ENCODE data around the gene TMEM109.

Gene TMEM109

GRCh38 chr11:60874421-60875365, 39.3 kb upstream of the TMEM109 start:
- TF ChIP-seq CTCF (conservative IDR thresholded peaks at IDR 0.05; ENCODE audit: low read length) (no peak), EZH2phosphoT487 (IDR thresholded peaks at IDR 0.05; ENCODE audit: borderline replicate concordance) (no peak)
- H3K79me2 ChIP-seq (ENCODE audit: insufficient read depth, low read length): no peaks in the 10 kb centered on the region
- no peaks in the 10 kb centered on the region for H3K27me3 ChIP-seq (ENCODE audit: insufficient read depth, low read length, poor library complexity, severe bottlenecking)
- H3K4me2 ChIP-seq (ENCODE audit: low read depth, low read length, poor library complexity, severe bottlenecking): no peak overlapping the region
- H3K4me3 ChIP-seq (ENCODE audit: low read length, poor library complexity, severe bottlenecking): no peak overlapping the region
- no peaks in the 10 kb centered on the region for H3K9me2 ChIP-seq (replicated peaks; ENCODE audit: low read depth, low read length)
- H2AFZ ChIP-seq (ENCODE audit: low read length): no peak overlapping the region
- no peaks in the 10 kb centered on the region for H3F3A ChIP-seq (ENCODE audit: low read depth)
- no peaks in the 10 kb centered on the region for H3K9me3 ChIP-seq (ENCODE audit: insufficient read depth, low read depth, low read length)
- H3K4me1 ChIP-seq (ENCODE audit: insufficient read depth, low read length, poor library complexity, severe bottlenecking): peaks cover 69% of the 10 kb centered on the region
- H3K9ac ChIP-seq (ENCODE audit: low read depth, low read length, poor library complexity, severe bottlenecking): no peak overlapping the region
- H3K36me3 ChIP-seq (ENCODE audit: insufficient read depth, low read length): no peaks in the 10 kb centered on the region
- no peaks in the 10 kb centered on the region for H4K20me1 ChIP-seq (ENCODE audit: insufficient read depth, low read length, poor library complexity, severe bottlenecking)

GRCh38 chr11:60875366-60876167, 38.4 kb upstream of the TMEM109 start:
- TF ChIP-seq CTCF (conservative IDR thresholded peaks at IDR 0.05; ENCODE audit: low read length): no peak
- TF ChIP-seq EZH2phosphoT487 (IDR thresholded peaks at IDR 0.05; ENCODE audit: borderline replicate concordance): no peak
- H3K79me2 ChIP-seq (ENCODE audit: insufficient read depth, low read length): no peaks in the 10 kb centered on the region
- no peaks in the 10 kb centered on the region for H3K27me3 ChIP-seq (ENCODE audit: insufficient read depth, low read length, poor library complexity, severe bottlenecking)
- H3K4me2 ChIP-seq (ENCODE audit: low read depth, low read length, poor library complexity, severe bottlenecking): no peak overlapping the region
- no peaks in the 10 kb centered on the region for H3K9me3 ChIP-seq (ENCODE audit: insufficient read depth, low read depth, low read length)
- H2AFZ ChIP-seq (ENCODE audit: low read length): no peak overlapping the region
- H3F3A ChIP-seq (ENCODE audit: low read depth): no peaks in the 10 kb centered on the region
- H4K20me1 ChIP-seq (ENCODE audit: insufficient read depth, low read length, poor library complexity, severe bottlenecking): no peaks in the 10 kb centered on the region
- no peaks in the 10 kb centered on the region for H3K9me2 ChIP-seq (replicated peaks; ENCODE audit: low read depth, low read length)
- H3K4me1 ChIP-seq (ENCODE audit: insufficient read depth, low read length, poor library complexity, severe bottlenecking): peaks cover 69% of the 10 kb centered on the region
- H3K36me3 ChIP-seq (ENCODE audit: insufficient read depth, low read length): no peaks in the 10 kb centered on the region
- no peak overlapping the region for H3K9ac ChIP-seq (ENCODE audit: low read depth, low read length, poor library complexity, severe bottlenecking)
- no peak overlapping the region for H3K4me3 ChIP-seq (ENCODE audit: low read length, poor library complexity, severe bottlenecking)

- H3K9ac ChIP-seq (ENCODE audit: low read depth, low read length, poor library complexity, severe bottlenecking): no peak overlapping the region
- H3K4me3 ChIP-seq (ENCODE audit: low read length, poor library complexity, severe bottlenecking): no peak overlapping the region
- H3K9me2 ChIP-seq (replicated peaks; ENCODE audit: low read depth, low read length): no peaks in the 10 kb centered on the region
- no peak overlapping the region for H2AFZ ChIP-seq (ENCODE audit: low read length)
- no peaks in the 10 kb centered on the region for H3K27me3 ChIP-seq (ENCODE audit: insufficient read depth, low read length, poor library complexity, severe bottlenecking)
- no peaks in the 10 kb centered on the region for H3F3A ChIP-seq (ENCODE audit: low read depth)
- TF ChIP-seq CTCF (conservative IDR thresholded peaks at IDR 0.05; ENCODE audit: low read length) (no peak), EZH2phosphoT487 (IDR thresholded peaks at IDR 0.05; ENCODE audit: borderline replicate concordance) (no peak)
- no peaks in the 10 kb centered on the region for H3K79me2 ChIP-seq (ENCODE audit: insufficient read depth, low read length)
- H4K20me1 ChIP-seq (ENCODE audit: insufficient read depth, low read length, poor library complexity, severe bottlenecking): no peaks in the 10 kb centered on the region
- H3K4me1 ChIP-seq (ENCODE audit: insufficient read depth, low read length, poor library complexity, severe bottlenecking): peaks cover 69% of the 10 kb centered on the region
- H3K9me3 ChIP-seq (ENCODE audit: insufficient read depth, low read depth, low read length): no peaks in the 10 kb centered on the region
- H3K4me2 ChIP-seq (ENCODE audit: low read depth, low read length, poor library complexity, severe bottlenecking): no peak overlapping the region
- H3K36me3 ChIP-seq (ENCODE audit: insufficient read depth, low read length): no peaks in the 10 kb centered on the region
These were observed 37.8 kb upstream of the TMEM109 start for GRCh38 chr11:60876168-60876485.
